HuH-7 (cell line): Measurements from ENCODE around the gene ITGB1BP2.
"Not testable (repeated sequence)": the region's sequence is repeated elsewhere in the genome, so short reads cannot be mapped to it uniquely, and the experiment has no call there.

ENCODE experiments used
- DNase-seq: peaks from one replicate; pipeline ENCODE4 v3.0.0; 2011; ENCODE audit warnings: low spot score

ITGB1BP2 gene

DNA sequence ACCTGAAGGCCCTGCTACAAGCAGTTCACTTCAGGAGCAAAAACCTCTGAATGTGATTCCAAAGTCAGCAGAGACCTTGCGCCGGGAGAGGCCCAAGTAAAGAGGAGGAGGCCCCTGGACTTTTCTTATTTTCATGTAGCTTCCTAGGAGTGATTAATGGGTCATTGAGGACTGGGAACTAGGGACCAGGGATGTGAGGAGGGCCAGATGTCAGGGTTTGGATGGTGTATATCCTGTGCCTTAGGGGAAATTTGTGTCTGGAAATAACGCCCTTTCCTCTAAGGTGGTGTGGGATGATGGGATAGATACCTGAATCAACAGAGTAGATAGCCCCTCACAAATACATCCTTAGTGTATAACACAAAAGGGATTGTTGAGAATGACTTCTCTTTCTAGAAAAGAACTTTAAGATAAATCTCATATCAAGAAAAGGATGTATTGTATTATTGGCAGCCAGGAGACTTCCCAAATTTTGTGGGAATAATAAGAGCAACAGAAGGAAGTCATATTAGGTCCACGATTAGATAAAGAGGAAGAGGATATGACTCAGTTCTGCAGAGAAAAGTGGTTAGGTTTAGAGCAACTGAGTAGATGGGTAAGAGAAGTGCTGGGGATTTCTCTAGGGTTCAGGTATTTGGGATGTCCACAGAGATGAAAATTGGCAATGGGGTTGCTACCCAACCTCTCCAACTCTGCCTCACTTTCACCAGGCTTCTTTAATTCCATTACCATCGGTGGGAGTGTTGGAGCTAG lies 1.1 kb downstream of the ITGB1BP2 start:
- DNase-seq = no peak

DNA sequence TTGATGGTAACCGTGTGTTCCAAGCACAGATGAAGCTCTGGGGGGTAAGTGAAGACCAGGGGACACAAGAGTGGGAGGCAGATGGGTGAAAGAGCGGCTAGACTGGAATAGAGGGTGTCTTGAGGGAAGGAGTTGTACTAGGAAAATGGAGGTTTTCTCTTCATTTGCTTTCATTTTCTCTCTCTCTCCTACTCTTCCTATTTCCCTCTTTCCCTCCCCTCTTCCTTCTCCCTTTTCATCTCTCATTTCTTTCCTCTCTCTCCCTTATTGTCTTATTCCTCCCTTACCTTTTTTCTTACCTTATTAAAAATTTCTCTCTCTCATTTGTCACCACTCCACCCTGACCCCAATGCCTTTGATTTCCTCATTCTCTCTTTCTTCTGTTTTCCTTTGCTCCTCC lies 3.0 kb downstream of the ITGB1BP2 start:
- DNase-seq = no peak

- no peak for DNase-seq
Observed at GRCh38 chrX:71315917-71316316, 14.4 kb downstream of the ITGB1BP2 start.

DNA sequence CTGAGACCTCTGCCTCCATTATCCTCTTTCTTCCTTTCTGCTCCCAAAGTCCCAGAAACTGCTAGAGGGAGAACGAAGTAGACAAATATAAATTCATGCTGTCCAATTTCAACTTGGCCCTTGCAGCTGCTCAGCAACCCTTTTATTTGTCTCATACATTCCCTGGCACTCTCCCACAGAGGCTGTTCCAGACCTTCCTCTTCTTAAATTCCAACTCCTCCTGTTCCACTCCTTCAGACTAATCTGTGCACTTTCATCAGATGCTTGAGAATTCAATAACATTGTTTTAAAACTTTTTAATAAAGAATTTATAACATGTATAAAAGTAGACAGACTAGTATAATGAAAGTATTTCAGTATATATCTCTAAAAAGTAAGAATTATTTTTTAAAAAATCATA lies 15.4 kb downstream of the ITGB1BP2 start:
- DNase-seq = not testable (repeated sequence)

DNA sequence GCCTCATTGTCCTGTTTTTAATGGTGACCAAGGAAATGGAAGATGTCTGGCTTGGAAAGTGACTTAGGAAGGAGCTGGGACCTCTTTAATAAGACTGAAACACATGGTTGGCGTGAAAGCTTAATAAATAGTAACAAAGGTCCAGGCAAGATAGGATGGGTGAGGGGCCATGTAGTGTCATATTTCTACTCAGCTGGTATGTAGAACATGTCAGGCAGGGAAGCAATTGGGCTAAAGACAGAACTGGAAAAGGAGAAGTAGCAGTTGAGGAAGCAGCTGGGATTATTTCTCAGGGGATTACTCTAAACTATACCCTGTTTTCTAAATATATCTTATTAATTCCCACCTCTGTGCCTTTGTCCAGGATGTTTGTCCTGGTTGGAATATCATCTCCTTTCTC lies 18.6 kb downstream of the ITGB1BP2 start:
- no peak for DNase-seq

DNA sequence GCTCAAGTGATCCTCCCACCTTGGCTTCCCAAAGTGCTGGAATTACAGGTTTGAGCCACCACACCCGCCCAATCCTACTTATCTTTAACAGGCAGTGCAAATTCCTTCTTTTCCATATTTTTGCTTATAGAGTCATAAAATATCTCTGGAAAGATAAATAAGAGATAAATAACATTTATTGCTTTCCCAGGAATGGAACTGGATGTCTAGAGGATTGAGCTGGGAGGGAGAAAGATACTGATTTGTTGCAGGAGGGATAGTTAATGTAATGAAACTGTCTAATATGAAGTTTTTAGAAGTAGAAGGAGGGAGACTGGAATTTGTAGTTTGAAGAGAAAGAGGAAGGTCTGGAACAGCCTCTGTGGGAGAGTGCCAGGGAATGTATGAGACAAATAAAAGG lies 20.2 kb downstream of the ITGB1BP2 start:
- DNase-seq = no peak

DNA sequence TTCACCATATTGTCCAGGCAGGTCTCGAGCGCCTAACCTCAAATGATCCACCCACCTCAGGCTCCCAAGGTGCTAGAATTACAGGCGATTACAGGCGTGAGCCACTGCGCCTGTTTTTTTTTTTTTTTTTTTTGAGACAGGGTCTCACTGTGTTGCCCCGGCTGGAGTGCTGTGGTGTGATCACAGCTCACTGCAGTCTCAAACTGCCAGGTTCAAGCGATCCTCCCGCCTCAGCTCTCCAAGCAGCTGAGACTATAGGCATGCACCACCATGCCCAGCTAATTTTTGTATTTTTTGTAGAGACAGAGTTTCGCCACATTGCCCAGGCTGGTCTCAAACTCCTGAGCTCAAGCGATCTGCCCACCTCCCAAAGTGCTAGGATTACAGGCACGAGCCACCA lies 22.9 kb downstream of the ITGB1BP2 start:
- DNase-seq = not testable (repeated sequence)

DNA sequence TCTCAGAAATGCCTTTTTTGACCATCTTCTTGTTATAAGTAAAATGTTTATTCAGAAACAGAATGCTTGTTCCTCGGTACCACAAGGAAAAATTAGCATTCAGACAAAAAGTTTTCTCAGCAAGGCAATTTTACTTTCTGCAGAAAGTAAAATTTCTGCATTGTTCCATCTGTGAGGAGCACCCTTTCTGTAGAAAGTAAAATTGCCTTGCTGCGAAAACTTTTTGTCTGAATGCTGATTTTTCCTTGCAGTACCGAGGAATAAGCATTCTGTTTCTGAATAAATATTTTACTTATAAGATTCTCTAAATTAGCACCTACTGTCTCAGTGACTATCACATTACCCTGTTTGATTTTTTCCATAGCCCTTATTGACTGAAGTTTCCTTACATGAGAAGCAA lies 24.8 kb downstream of the ITGB1BP2 start:
- no peak for DNase-seq

GRCh38 chrX:71349151-71349665 lies 47.7 kb downstream of the ITGB1BP2 start:
- DNase-seq = not testable (repeated sequence)

- DNase-seq = not testable (repeated sequence)
Observed at GRCh38 chrX:71349867-71350266, 48.3 kb downstream of the ITGB1BP2 start.

DNA sequence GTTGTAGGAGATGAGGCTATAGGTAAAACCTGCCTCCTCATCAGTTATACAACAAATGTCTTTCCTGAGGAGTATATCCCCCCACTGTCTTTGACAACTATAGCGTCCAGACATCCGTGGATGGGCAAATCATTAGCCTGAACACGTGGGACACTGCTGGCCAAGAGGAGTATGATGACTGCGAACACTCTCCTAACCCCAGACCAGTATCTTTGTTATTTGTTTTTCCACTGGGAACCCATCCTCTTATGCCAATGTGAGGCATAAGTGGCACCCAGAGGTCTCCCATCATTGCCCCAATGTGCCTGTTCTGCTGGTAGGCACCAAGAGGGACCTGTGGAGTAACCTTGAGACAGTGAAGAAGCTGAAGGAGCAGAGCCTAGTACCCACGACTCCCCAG lies 50.9 kb downstream of the ITGB1BP2 start:
- DNase-seq = not testable (repeated sequence)
